HG02840 (cell line): Measurements from ENCODE around the gene CD19.
"Not testable (repeated sequence)": the region's sequence is repeated elsewhere in the genome, so short reads cannot be mapped to it uniquely, and the experiment has no call there.

Experiments used
- ATAC-seq: cut with Tn5 transposase; IDR thresholded peaks from one replicate; pipeline ENCODE4 v1.9.1; 2021; ENCODE audit warnings: mild to moderate bottlenecking, moderate library complexity, moderate number of reproducible peaks; ENCODE audit not compliant: unreplicated experiment, low FRiP score

The CD19 gene

DNA sequence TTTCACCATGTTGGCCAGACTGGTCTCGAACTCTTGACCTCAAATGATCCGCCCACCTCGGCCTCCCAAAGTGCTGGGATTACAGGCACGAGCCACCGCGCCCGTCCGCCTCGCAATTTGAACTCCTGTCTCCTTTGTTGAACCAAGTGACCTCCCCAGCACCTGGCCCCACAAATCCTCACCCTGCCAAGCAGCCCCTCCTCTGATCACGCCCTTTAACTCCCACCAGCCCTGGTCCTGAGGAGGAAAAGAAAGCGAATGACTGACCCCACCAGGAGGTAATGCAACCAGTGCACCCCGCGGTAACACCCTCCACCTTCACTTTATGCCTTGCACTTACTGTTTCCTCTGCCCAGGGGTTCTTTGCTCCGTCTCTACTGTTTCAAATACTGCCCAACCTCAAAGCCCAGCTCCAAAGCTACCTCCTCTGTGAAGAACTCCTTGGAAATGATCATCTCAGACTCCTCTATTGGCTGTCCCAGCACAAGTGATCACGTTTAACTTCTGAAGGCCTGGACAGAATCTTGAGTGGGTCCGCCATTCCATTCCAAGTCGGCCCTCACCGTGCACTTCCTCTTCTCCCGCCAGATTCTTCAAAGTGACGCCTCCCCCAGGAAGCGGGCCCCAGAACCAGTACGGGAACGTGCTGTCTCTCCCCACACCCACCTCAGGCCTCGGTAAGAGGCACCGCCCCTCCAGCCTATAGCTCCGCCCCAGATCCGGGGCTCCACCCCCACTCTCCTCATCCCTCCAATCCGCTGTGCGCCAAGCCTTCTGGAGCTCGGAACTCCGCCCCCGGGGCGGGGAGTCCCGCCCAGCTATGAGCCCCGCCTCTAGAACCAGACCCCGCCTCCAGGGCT lies 4.4 kb downstream of the CD19 start:
- peak; percentile 56 for ATAC-seq

- ATAC-seq = no peak
Observed at GRCh38 chr16:28936784-28937155, 5.0 kb downstream of the CD19 start.

GRCh38 chr16:28937222-28937876 lies 5.6 kb downstream of the CD19 start:
- no peak for ATAC-seq

- no peak for ATAC-seq
Observed at GRCh38 chr16:28938721-28939120, 7.0 kb downstream of the CD19 start.

GRCh38 chr16:28939825-28940224 lies 8.1 kb downstream of the CD19 start:
- ATAC-seq = not testable (repeated sequence)

- ATAC-seq = no peak
Observed at GRCh38 chr16:28943281-28943680, 11.5 kb downstream of the CD19 start.

- ATAC-seq = no peak
Observed at GRCh38 chr16:28946681-28947080, 14.9 kb downstream of the CD19 start.

GRCh38 chr16:28950648-28951409 lies 19.1 kb downstream of the CD19 start, which contains the start of gene NFATC2IP:
TSS of gene NFATC2IP (plus strand) at chr16:28950937. CDS start at chr16:28951012, 75 bp downstream.
- ATAC-seq = peak; percentile 93

- ATAC-seq = no peak
Observed at GRCh38 chr16:28951410-28951943, 19.7 kb downstream of the CD19 start.

DNA sequence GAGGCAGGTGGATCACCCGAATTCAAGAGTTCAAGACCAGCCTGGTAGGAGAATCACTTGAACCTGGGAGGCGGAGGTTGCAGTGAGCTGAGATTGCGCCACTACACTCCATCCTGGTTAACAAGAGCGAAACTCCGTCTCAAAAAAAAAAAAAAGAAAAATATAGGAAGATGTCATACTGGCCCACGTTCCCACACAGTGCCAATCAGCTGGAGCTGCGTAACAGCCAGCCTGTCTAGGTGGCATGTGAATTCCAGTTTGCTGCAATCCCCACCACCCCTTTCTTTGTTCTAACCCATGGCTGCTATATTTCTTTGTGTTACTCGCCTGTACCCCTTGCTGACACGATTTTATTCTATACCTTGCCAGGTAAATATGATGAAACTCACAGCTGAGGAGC lies 26.4 kb downstream of the CD19 start:
- no peak for ATAC-seq

DNA sequence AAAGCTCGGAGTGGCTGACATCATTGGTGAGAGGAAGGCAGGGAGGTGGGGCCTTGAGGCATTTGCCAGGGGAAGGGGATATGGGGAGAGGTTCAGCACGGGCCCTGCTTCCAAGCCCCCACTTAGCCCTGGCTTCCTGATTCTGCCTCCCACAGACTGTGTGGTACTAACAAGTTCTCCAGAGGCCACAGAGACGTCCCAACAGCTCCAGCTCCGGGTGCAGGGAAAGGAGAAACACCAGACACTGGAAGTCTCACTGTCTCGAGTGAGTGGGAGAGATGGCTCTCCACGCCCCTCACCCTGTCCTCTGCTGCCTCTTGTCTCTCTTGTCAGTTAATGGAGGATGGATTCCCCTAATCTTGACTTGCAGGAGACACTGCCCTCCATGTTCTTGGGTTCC lies 27.1 kb downstream of the CD19 start:
- ATAC-seq = no peak

DNA sequence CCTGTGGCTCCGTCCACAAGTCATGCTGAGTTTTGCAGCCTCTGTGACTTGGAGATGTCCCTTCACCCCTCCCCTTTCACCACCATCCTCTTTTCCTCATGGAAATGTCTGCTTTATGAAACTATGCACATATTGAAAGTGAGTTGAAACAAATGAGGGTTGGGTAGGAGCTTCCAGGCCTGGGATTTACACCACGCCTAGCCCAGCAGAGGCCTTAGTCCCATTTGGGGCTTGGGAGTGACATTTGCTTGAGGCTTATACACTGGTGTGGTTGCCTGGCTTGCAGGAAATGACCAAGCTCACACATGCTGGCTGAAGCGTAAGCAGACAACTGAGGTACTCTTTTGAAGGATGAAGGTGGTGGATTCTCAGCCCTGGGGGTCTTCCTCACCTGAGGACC lies 32.3 kb downstream of the CD19 start:
- no peak for ATAC-seq

DNA sequence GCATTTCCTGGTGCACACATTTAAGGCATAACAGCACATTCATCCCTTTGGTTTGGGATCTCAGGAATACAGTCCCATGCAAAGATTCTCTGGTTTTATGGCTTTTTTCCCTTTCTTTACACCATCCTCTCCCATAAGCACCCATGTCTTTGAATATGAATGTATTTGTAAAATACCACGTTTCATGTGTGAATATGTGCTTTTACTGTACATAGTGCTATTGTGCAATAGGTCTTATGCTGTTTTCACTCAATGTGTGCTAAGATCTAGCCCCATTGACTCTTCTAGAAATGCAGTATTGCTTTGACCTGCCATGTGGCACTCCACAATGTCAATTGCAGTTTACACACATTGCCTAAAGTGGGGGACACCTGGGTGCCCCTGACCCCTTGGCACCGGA lies 32.7 kb downstream of the CD19 start:
- ATAC-seq = no peak

DNA sequence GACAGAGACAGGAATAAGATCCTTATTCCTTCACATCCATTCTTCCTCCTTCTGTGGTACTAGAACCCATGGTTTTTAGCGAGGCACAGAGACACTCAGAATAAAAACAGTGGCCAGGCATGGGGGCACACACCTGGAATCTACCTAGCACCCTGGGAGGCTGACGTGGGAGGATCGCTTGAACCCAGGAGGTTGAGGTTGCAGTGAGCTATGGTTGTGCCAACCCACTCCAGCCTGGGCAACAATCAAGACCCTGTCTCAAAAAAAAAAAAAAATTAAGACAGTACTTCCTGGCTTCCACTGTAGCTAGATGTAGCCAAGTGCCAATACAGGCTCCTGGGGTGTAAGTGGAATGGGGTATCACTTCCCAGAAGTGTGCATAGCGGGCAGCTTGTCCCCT lies 35.4 kb downstream of the CD19 start:
- no peak for ATAC-seq

GRCh38 chr16:28969696-28970095 lies 37.9 kb downstream of the CD19 start:
- not testable (repeated sequence) for ATAC-seq

GRCh38 chr16:28974007-28974436 lies 42.3 kb downstream of the CD19 start:
- ATAC-seq = peak; percentile 15

DNA sequence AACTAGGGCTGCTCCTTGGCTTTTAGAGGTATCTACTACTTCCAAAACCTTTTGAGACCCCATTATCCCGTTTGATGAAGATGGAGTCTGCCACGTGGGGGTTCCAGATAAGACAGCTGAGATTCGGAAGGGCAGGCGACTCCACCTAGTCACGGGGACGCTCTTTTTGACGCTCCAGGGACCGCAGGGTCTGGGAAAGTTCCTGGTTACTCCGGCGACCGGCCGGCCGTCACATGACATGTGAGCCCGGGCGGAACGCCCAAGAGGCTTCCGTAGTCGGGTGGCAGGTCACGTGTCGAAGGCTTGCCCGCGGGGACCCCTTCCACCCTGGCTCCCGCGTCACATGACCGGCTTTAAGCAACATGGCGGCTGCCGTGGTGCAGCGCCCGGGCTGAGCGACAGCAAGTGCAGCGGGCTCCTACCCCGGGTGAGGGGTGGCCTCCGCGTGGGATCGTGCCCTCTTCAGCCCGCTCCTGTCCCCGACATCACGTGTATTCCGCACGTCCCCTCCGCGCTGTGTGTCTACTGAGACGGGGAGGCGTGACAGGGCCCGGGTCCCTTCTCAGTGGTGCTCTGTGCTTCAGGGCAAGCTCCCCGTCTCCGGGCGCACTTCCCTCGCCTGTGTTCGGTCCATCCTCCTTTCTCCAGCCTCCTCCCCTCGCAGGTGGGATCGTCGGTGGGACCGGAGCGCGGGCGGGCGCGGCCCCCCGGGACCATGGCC lies 42.8 kb downstream of the CD19 start, which contains the start of gene SPNS1:
Gene SPNS1 (plus strand): TSS at position 342 of the 721 bp plus-strand sequence. CDS start 374 bp downstream, at position 716.
- peak; percentile 83 for ATAC-seq

DNA sequence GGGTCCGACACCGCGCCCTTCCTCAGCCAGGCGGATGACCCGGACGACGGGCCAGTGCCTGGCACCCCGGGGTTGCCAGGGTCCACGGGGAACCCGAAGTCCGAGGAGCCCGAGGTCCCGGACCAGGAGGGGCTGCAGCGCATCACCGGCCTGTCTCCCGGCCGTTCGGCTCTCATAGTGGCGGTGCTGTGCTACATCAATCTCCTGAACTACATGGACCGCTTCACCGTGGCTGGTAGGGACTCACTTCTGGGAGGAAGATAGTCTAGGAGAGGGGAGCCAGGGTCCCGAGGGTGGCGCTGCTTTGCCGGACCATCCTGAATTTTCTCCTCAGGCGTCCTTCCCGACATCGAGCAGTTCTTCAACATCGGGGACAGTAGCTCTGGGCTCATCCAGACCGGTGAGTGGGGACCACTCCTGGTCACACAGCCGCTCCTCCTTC lies 43.4 kb downstream of the CD19 start:
- ATAC-seq = peak; percentile 26

GRCh38 chr16:28977703-28978662 lies 46.2 kb downstream of the CD19 start:
- ATAC-seq = no peak
